ENCODE measurements around the gene EIF1AD.
"Not testable (repeated sequence)": the region's sequence is repeated elsewhere in the genome, so short reads cannot be mapped to it uniquely, and the experiment has no call there.

The EIF1AD gene

DNA sequence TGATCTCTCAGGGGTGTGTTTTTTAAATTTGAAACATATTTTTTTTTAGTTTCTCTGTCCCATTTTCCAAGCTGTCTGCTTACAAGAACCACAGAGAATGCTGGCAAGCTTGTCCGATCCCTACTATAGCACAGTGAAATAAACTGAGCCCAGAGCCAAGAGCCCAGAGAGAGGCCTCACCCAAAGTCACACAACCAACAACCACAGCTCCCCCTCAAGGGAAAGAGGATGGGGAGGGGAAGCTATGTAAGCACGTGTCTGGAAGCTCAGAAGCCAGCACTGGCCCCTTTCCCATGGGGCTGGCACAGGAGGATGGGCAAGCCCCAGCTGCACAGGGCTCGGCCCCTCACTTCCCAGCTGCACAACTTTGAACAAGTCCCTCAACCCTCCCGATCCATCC, 43.7 kb downstream of the EIF1AD start:
- peaks cover 29% of the 10 kb centered on the region for H3K4me1 ChIP-seq (ENCODE audit: low read depth, poor library complexity, severe bottlenecking)
- H3K27me3 ChIP-seq (ENCODE audit: insufficient read depth, low read depth) = no peaks in the 10 kb centered on the region
- H3K27ac ChIP-seq = no peak overlapping the region
- 0 out of 2 replicates have a peak, but pooled peaks cover 3% of the 10 kb centered on the region for H4K20me1 ChIP-seq (ENCODE audit: insufficient read depth)
- no peak overlapping the region for H2AFZ ChIP-seq (ENCODE audit: low read depth)
- H3K79me2 ChIP-seq (ENCODE audit: insufficient read depth, low read depth) = peaks cover 15% of the 10 kb centered on the region
- no peak overlapping the region for H3K9ac ChIP-seq
- no peaks in the 10 kb centered on the region for H3K36me3 ChIP-seq (ENCODE audit: insufficient read depth)
- TF ChIP-seq, protein P1, sequence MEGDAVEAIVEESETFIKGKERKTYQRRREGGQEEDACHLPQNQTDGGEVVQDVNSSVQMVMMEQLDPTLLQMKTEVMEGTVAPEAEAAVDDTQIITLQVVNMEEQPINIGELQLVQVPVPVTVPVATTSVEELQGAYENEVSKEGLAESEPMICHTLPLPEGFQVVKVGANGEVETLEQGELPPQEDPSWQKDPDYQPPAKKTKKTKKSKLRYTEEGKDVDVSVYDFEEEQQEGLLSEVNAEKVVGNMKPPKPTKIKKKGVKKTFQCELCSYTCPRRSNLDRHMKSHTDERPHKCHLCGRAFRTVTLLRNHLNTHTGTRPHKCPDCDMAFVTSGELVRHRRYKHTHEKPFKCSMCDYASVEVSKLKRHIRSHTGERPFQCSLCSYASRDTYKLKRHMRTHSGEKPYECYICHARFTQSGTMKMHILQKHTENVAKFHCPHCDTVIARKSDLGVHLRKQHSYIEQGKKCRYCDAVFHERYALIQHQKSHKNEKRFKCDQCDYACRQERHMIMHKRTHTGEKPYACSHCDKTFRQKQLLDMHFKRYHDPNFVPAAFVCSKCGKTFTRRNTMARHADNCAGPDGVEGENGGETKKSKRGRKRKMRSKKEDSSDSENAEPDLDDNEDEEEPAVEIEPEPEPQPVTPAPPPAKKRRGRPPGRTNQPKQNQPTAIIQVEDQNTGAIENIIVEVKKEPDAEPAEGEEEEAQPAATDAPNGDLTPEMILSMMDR (conservative IDR thresholded peaks at IDR 0.05; ENCODE audit: low read depth, low read length) = no peak
- no peak overlapping the region for H3K4me2 ChIP-seq
- H3K4me3 ChIP-seq (IDR thresholded peaks at IDR 0.05; ENCODE audit: insufficient read depth, low read depth, low read length) = no peak overlapping the region

GRCh38 chr11:65954771-65955170, 47.2 kb downstream of the EIF1AD start:
- H3K4me2 ChIP-seq = no peak overlapping the region

GRCh38 chr11:65953471-65953870, 48.5 kb downstream of the EIF1AD start:
- Histone ChIP-seq H3K79me2 (ENCODE audit: insufficient read depth, low read depth) (no peaks in the 10 kb centered on the region), H3K27ac (no peak overlapping the region), H2AFZ (ENCODE audit: low read depth) (no peak overlapping the region), H3K4me2 (no peak overlapping the region), H3K4me3 (IDR thresholded peaks at IDR 0.05; ENCODE audit: insufficient read depth, low read depth, low read length) (no peak overlapping the region), H4K20me1 (ENCODE audit: insufficient read depth) (no peaks in the 10 kb centered on the region), H3K27me3 (ENCODE audit: insufficient read depth, low read depth) (no peaks in the 10 kb centered on the region), H3K36me3 (ENCODE audit: insufficient read depth) (no peaks in the 10 kb centered on the region), H3K9ac (no peak overlapping the region), H3K4me1 (ENCODE audit: low read depth, poor library complexity, severe bottlenecking) (peaks cover 13% of the 10 kb centered on the region)
- TF ChIP-seq, protein P1 (conservative IDR thresholded peaks at IDR 0.05; ENCODE audit: low read depth, low read length) = no peak

More at GRCh38 chr11:65954771-65955170, 47.2 kb downstream of the EIF1AD start:
- no peak overlapping the region for H3K4me3 ChIP-seq (IDR thresholded peaks at IDR 0.05; ENCODE audit: insufficient read depth, low read depth, low read length)
- H4K20me1 ChIP-seq (ENCODE audit: insufficient read depth) = no peaks in the 10 kb centered on the region
- peaks cover 13% of the 10 kb centered on the region for H3K4me1 ChIP-seq (ENCODE audit: low read depth, poor library complexity, severe bottlenecking)
- no peaks in the 10 kb centered on the region for H3K36me3 ChIP-seq (ENCODE audit: insufficient read depth)
- no peak overlapping the region for H2AFZ ChIP-seq (ENCODE audit: low read depth)
- TF ChIP-seq, protein P1 (conservative IDR thresholded peaks at IDR 0.05; ENCODE audit: low read depth, low read length) = no peak
- no peak overlapping the region for H3K27ac ChIP-seq
- no peaks in the 10 kb centered on the region for H3K27me3 ChIP-seq (ENCODE audit: insufficient read depth, low read depth)
- no peaks in the 10 kb centered on the region for H3K79me2 ChIP-seq (ENCODE audit: insufficient read depth, low read depth)
- H3K9ac ChIP-seq = no peak overlapping the region

GRCh38 chr11:65952052-65952521, 49.9 kb downstream of the EIF1AD start:
- Histone ChIP-seq H3K27me3 (ENCODE audit: insufficient read depth, low read depth) (no peaks in the 10 kb centered on the region), H3K36me3 (ENCODE audit: insufficient read depth) (no peaks in the 10 kb centered on the region), H2AFZ (ENCODE audit: low read depth) (no peak overlapping the region), H3K27ac (no peak overlapping the region), H3K4me1 (ENCODE audit: low read depth, poor library complexity, severe bottlenecking) (peaks cover 9% of the 10 kb centered on the region), H3K79me2 (ENCODE audit: insufficient read depth, low read depth) (no peaks in the 10 kb centered on the region), H4K20me1 (ENCODE audit: insufficient read depth) (no peaks in the 10 kb centered on the region), H3K4me2 (no peak overlapping the region), H3K4me3 (IDR thresholded peaks at IDR 0.05; ENCODE audit: insufficient read depth, low read depth, low read length) (no peak overlapping the region), H3K9ac (no peak overlapping the region)
- TF ChIP-seq, protein P1 (conservative IDR thresholded peaks at IDR 0.05; ENCODE audit: low read depth, low read length) = no peak

GRCh38 chr11:65951641-65952040, 50.3 kb downstream of the EIF1AD start:
- H3K4me3 ChIP-seq (IDR thresholded peaks at IDR 0.05; ENCODE audit: insufficient read depth, low read depth, low read length); H3K4me2 ChIP-seq; H3K4me1 ChIP-seq (ENCODE audit: low read depth, poor library complexity, severe bottlenecking); H3K9ac ChIP-seq; H2AFZ ChIP-seq (ENCODE audit: low read depth); H3K79me2 ChIP-seq (ENCODE audit: insufficient read depth, low read depth); H4K20me1 ChIP-seq (ENCODE audit: insufficient read depth); H3K27me3 ChIP-seq (ENCODE audit: insufficient read depth, low read depth); H3K27ac ChIP-seq; H3K36me3 ChIP-seq (ENCODE audit: insufficient read depth): not testable (repeated sequence)

- H3K4me2 ChIP-seq; H3K27me3 ChIP-seq (ENCODE audit: insufficient read depth, low read depth); H2AFZ ChIP-seq (ENCODE audit: low read depth); H3K4me1 ChIP-seq (ENCODE audit: low read depth, poor library complexity, severe bottlenecking); H3K79me2 ChIP-seq (ENCODE audit: insufficient read depth, low read depth); H3K9ac ChIP-seq; H3K36me3 ChIP-seq (ENCODE audit: insufficient read depth); H3K4me3 ChIP-seq (IDR thresholded peaks at IDR 0.05; ENCODE audit: insufficient read depth, low read depth, low read length); H4K20me1 ChIP-seq (ENCODE audit: insufficient read depth); H3K27ac ChIP-seq: not testable (repeated sequence)
Observed at GRCh38 chr11:65950711-65951110, 51.2 kb downstream of the EIF1AD start.
